ENCODE data around the gene DMD. TPM values are rescaled to one million over a fixed set of nuclear protein-coding genes. Genes with fewer than 3 reads are reported as not detected.

The DMD gene
- total and polyA plus RNA-seq, 2 donors (not counting 1 experiment from before 2014, with no cell fraction given): 2.0 to 51.8 TPM

GRCh38 chrX:31269914-31270313, 1941.4 kb downstream of the DMD start:
- no CpG with 5 or more reads among the region's 3 CpGs for WGBS (ENCODE audit: insufficient coverage)
- intact Hi-C loops (cut with micrococcal nuclease): no loop called here

GRCh38 chrX:31268359-31268758, 1943.0 kb downstream of the DMD start:
- Mint-ChIP-seq H3K9me3 (ENCODE audit: insufficient read depth) (no peaks in the 10 kb centered on the region), H3K4me1 (peaks cover 16% of the 10 kb centered on the region), H3K4me3 (no peak overlapping the region), H3K27ac (no peak overlapping the region), H3K27me3 (no peaks in the 10 kb centered on the region)
- no peak for DNase-seq
- Histone ChIP-seq H4K20me1 (ENCODE audit: control insufficient read depth, insufficient read depth, low read length, poor library complexity, severe bottlenecking) (no peaks in the 10 kb centered on the region), H3K4me1 (ENCODE audit: control insufficient read depth in 2 of 2, insufficient read depth in 2 of 2, low read length in 2 of 2) (peaks cover 0 to 4% of the 10 kb centered on the region in 2 donors), H3K4me3 (ENCODE audit: control extremely low read depth in 1 of 5, extremely low read depth in 1 of 5, insufficient read depth in 1 of 5, low read depth in 2 of 5, low read length in 4 of 5) (no peak overlapping the region), H3K27ac (ENCODE audit: low read length in 2 of 2) (no peak overlapping the region), H3K9ac (ENCODE audit: low read length) (no peak overlapping the region), H3K9me3 (ENCODE audit: control extremely low read depth in 1 of 3, control insufficient read depth in 2 of 3, insufficient read depth in 1 of 3, low read length in 2 of 3) (no peaks in the 10 kb centered on the region), H3K79me2 (ENCODE audit: control insufficient read depth, insufficient read depth, low read length) (no peaks in the 10 kb centered on the region), H2AFZ (ENCODE audit: insufficient read depth, low read depth, low read length, poor library complexity, severe bottlenecking) (no peak overlapping the region), H3K4me2 (replicated peaks; ENCODE audit: low read depth, low read length, poor library complexity, severe bottlenecking) (no peak overlapping the region), H3K27me3 (replicated peaks in 1 of 4; ENCODE audit: control extremely low read depth in 1 of 4, control insufficient read depth in 3 of 4, insufficient read depth in 4 of 4, low read length in 3 of 4) (no peaks in the 10 kb centered on the region), H3K36me3 (replicated peaks in 1 of 2; ENCODE audit: control extremely low read depth in 1 of 2, control insufficient read depth in 1 of 2, extremely low read depth in 1 of 2, insufficient read depth in 2 of 2, low read length in 1 of 2) (no peaks in the 10 kb centered on the region)
- TF ChIP-seq EZH2 (IDR thresholded peaks at IDR 0.05; ENCODE audit: borderline replicate concordance, insufficient read depth, low read depth, low read length, poor library complexity, severe bottlenecking) (no peak), CTCF (IDR thresholded peaks at IDR 0.05) (no peak)
- no peak for ATAC-seq (ENCODE audit: low read depth)
- ChIA-PET CTCF (no interaction called here), POLR2A (no interaction called here)
- intact Hi-C loops (cut with micrococcal nuclease): no loop called here
- no CpG with 5 or more reads among the region's 4 CpGs for WGBS (ENCODE audit: insufficient coverage)

More at GRCh38 chrX:31269914-31270313, 1941.4 kb downstream of the DMD start:
- no peaks in the 10 kb centered on the region for H3K36me3 ChIP-seq (replicated peaks in 1 of 2; ENCODE audit: control extremely low read depth in 1 of 2, control insufficient read depth in 1 of 2, extremely low read depth in 1 of 2, insufficient read depth in 2 of 2, low read length in 1 of 2)
- POLR2A ChIA-PET: no interaction called here
- CTCF ChIA-PET: no interaction called here
- H3K27me3 ChIP-seq (replicated peaks in 1 of 4; ENCODE audit: control extremely low read depth in 1 of 4, control insufficient read depth in 3 of 4, insufficient read depth in 4 of 4, low read length in 3 of 4): peaks cover 0 to 4% (median 0%) of the 10 kb centered on the region in 4 experiments
- no peak overlapping the region for H3K27ac ChIP-seq (ENCODE audit: low read length in 2 of 2)
- peaks cover 0 to 4% of the 10 kb centered on the region in 2 donors for H3K4me1 ChIP-seq (ENCODE audit: control insufficient read depth in 2 of 2, insufficient read depth in 2 of 2, low read length in 2 of 2)
- Mint-ChIP-seq H3K4me1 (peaks cover 10% of the 10 kb centered on the region), H3K27me3 (no peaks in the 10 kb centered on the region), H3K9me3 (ENCODE audit: insufficient read depth) (no peaks in the 10 kb centered on the region), H3K27ac (no peak overlapping the region), H3K4me3 (no peak overlapping the region)
- H3K4me3 ChIP-seq (ENCODE audit: control extremely low read depth in 1 of 5, extremely low read depth in 1 of 5, insufficient read depth in 1 of 5, low read depth in 2 of 5, low read length in 4 of 5): no peak overlapping the region
- no peak overlapping the region for H2AFZ ChIP-seq (ENCODE audit: insufficient read depth, low read depth, low read length, poor library complexity, severe bottlenecking)
- no peaks in the 10 kb centered on the region for H3K79me2 ChIP-seq (ENCODE audit: control insufficient read depth, insufficient read depth, low read length)
- H4K20me1 ChIP-seq (ENCODE audit: control insufficient read depth, insufficient read depth, low read length, poor library complexity, severe bottlenecking): no peaks in the 10 kb centered on the region
- H3K4me2 ChIP-seq (replicated peaks; ENCODE audit: low read depth, low read length, poor library complexity, severe bottlenecking): no peak overlapping the region
- TF ChIP-seq CTCF (IDR thresholded peaks at IDR 0.05): no peak
- no peak for TF ChIP-seq EZH2 (IDR thresholded peaks at IDR 0.05; ENCODE audit: borderline replicate concordance, insufficient read depth, low read depth, low read length, poor library complexity, severe bottlenecking)
- DNase-seq: no peak
- H3K9ac ChIP-seq (ENCODE audit: low read length): no peak overlapping the region
- ATAC-seq (ENCODE audit: low read depth): no peak
- no peaks in the 10 kb centered on the region for H3K9me3 ChIP-seq (ENCODE audit: control extremely low read depth in 1 of 3, control insufficient read depth in 2 of 3, insufficient read depth in 1 of 3, low read length in 2 of 3)
